ENCODE data around the gene ZBTB24. TPM values are rescaled to one million over a fixed set of nuclear protein-coding genes. Genes with fewer than 3 reads are reported as not detected.
A peak's percentile ranks its signal among the peaks of the same experiment; 100 is the strongest.

Gene ZBTB24
- total RNA-seq, 1 donor from 2014 or later = 2.6 TPM

DNA sequence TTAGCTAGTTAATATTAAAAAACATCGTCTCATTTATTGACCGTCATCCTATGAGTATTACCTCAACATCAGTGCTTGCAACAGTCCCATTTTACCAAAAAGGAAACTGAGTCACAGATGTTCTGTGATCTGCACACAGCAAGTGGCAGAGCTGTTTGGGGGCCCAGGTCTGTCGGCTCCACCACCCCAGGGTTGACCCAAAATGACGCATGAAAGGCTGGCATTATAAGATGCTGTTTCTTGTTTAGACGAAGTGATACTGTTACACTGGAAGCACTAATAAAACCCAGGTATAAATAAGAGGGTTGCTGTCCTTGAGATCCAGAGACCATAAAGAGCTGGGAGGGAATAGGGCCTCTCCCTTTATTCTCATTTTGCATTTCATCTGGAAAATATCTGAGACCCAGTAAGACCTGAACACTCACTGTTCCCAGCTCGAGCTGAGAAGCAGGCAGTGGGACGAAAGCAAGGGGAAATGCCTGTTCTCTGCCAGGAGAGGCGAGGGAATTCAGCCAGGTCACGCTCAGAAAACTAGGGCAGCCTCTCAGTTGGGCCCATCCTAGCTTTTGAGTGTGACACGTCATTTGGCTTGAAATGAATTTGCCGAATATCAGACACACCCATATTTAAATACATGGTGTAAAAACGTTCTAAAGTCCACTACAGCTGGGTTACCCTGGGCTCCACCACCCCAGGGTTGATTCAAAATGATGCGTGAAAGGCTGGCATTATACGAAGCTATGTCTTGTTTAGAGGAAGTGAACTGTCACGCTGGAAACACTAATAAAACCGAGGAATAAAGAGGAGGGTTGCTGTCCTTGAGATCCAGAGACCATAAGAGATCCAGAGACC lies 26.1 kb downstream of the ZBTB24 start:
- Histone ChIP-seq H3K36me3 (peaks cover 11% of the 10 kb centered on the region), H3K27me3 (ENCODE audit: low read depth) (no peaks in the 10 kb centered on the region), H3K4me1 (peaks cover 45% of the 10 kb centered on the region), H3K9me3 (replicated peaks) (peaks cover 3% of the 10 kb centered on the region), H3K4me3 (peak overlapping the region; percentile 84), H3K27ac (replicated peaks) (peak overlapping the region; percentile 78)
- intact Hi-C loops (cut with micrococcal nuclease) = no loop called here
- TF ChIP-seq, protein P1, sequence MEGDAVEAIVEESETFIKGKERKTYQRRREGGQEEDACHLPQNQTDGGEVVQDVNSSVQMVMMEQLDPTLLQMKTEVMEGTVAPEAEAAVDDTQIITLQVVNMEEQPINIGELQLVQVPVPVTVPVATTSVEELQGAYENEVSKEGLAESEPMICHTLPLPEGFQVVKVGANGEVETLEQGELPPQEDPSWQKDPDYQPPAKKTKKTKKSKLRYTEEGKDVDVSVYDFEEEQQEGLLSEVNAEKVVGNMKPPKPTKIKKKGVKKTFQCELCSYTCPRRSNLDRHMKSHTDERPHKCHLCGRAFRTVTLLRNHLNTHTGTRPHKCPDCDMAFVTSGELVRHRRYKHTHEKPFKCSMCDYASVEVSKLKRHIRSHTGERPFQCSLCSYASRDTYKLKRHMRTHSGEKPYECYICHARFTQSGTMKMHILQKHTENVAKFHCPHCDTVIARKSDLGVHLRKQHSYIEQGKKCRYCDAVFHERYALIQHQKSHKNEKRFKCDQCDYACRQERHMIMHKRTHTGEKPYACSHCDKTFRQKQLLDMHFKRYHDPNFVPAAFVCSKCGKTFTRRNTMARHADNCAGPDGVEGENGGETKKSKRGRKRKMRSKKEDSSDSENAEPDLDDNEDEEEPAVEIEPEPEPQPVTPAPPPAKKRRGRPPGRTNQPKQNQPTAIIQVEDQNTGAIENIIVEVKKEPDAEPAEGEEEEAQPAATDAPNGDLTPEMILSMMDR (IDR thresholded peaks at IDR 0.05; ENCODE audit: borderline replicate concordance) = no peak
- DNase-seq = peak; percentile 70

DNA sequence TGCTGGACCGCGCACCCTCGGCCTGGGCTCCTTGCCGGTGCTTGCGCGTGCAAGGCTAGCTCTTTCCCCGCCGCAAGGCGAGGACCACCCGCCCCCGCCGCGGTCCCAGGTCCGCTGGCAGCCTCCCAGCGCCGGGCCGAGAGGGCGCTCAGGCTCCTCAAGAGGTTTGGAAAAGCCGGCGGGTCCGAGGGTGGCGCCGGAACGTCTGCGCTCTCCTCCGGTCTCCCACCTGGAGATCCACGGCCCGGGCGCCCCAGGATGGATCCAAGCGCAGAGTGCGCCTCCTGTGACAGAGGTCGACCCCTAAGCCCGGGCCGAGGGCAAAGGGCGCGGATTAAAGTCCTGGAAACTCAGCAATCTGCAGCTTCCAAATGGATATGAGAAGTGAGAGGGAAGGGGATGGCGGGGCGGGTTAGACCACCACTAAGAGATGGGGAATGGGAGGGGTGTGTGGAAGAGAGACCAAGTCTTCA lies 26.9 kb downstream of the ZBTB24 start:
- Histone ChIP-seq H3K36me3 (peaks cover 4% of the 10 kb centered on the region), H3K9me3 (replicated peaks) (peaks cover 2% of the 10 kb centered on the region), H3K27ac (replicated peaks) (peak overlapping the region; percentile 78), H3K4me3 (peak overlapping the region; percentile 84), H3K27me3 (ENCODE audit: low read depth) (no peaks in the 10 kb centered on the region), H3K4me1 (peaks cover 45% of the 10 kb centered on the region)
- TF ChIP-seq, protein P1 (IDR thresholded peaks at IDR 0.05; ENCODE audit: borderline replicate concordance) = no peak
- intact Hi-C loops (cut with micrococcal nuclease) = no loop called here
- no peak for DNase-seq

DNA sequence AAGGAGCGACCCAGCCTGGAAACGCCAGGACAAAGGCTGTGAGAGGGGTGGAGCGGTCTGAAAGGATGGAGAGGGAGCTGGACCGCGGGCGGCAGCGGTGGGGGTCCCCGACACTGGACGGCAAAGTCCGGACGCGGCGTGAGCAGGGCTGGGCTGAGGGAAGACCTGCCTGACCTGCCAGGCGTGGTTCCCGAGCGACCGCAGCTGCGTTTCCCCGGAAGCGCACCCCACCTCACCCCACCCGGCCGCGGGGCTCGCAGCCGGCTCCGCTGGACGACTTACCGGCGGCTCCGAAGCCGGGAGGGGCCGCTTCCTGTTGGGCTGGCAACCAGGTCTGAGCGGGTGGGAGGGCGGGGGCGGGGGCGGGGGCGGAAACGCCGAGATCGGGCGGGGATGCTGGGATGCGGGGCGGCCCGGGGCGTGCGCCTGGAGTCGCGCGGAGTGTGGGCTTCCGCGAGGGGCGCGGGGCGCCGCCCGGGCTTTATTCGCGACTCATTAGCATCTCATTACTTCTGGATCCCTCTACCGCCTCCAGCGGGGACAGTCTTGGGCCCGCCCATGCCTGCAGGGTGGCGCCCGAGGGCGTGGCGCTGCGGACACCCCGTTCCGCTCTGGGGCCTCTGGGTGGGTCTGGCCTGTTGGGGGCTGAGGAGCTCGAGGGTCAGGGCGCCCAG lies 27.4 kb downstream of the ZBTB24 start, which contains the start of gene MICAL1:
TSS of gene MICAL1 (minus strand) at position 336 of the 674 bp plus-strand sequence. CDS start 1,576 bp downstream, outside the sequence.
- peaks cover 45% of the 10 kb centered on the region for H3K4me1 ChIP-seq
- H3K27ac ChIP-seq (replicated peaks) = peak within 1 kb of the TSS; percentile 78
- no peaks in the 10 kb centered on the region for H3K36me3 ChIP-seq
- H3K9me3 ChIP-seq (replicated peaks) = no peaks in the 10 kb centered on the region
- H3K4me3 ChIP-seq = peak within 1 kb of the TSS; percentile 84
- H3K27me3 ChIP-seq (ENCODE audit: low read depth) = no peaks in the 10 kb centered on the region
- intact Hi-C loops (cut with micrococcal nuclease) = no loop called here
- DNase-seq = peak; percentile 73
- TF ChIP-seq, protein P1 (IDR thresholded peaks at IDR 0.05; ENCODE audit: borderline replicate concordance) = peak; percentile 56

DNA sequence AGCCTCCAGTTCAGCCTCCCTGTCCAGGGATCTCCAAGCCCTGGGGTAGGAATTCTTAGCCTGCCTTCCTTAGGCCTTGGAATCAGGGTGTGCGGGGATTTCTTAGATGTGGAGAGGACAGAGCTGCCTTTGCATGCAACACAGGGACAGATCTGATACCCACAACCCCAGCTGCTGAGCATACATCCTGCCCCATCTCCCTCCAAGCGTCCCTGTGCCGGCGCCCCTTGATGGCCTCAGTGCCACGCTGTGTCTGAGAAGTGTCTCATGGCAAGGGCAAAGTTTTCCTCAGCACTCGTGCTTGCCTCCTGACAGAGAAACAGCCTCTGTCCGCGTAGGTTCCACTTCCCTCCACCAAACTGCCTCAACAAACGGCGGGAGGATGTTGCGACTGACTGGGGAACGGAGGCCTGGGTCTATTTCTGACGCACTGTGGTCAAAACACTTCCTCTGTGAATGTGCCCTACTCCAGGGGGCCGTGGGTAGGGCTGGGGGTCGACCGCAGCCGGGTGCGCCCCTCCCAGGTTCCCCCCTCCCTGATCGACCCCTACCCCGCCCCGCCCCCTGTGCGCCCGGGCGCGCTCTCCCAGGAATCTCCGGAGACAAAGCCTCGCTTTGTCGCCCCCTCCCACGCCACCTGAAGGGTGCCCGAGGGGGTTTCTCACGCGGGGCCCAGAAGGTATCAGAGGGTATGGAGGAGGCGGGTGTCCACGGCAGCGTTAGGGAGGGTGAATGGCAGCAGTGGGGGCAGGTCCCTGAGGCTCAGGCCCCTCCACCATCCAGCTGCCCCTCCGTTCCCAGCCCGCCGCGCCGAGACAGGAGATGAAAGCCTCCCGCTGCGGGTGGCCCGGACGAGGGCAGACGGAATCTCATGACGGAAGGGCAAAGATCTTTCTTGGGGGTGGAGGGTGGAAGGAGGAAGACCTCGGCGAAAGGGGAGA lies 28.3 kb downstream of the ZBTB24 start:
- Histone ChIP-seq H3K27me3 (ENCODE audit: low read depth) (no peaks in the 10 kb centered on the region), H3K4me3 (peak overlapping the region; percentile 84), H3K27ac (replicated peaks) (peak overlapping the region; percentile 78), H3K9me3 (replicated peaks) (no peaks in the 10 kb centered on the region), H3K4me1 (peaks cover 45% of the 10 kb centered on the region), H3K36me3 (no peaks in the 10 kb centered on the region)
- DNase-seq = no peak
- TF ChIP-seq, protein P1 (IDR thresholded peaks at IDR 0.05; ENCODE audit: borderline replicate concordance) = no peak
- intact Hi-C loops (cut with micrococcal nuclease) = no loop called here

Measured in left ventricle myocardium inferior (tissue), 1 donor.